ENCODE results near the gene TANC1. TPM values are rescaled to one million over a fixed set of nuclear protein-coding genes. Genes with fewer than 3 reads are reported as not detected.

Gene TANC1
- total RNA-seq, 2 experiments from 2014 or later, result 0.41 to 0.47 TPM

DNA sequence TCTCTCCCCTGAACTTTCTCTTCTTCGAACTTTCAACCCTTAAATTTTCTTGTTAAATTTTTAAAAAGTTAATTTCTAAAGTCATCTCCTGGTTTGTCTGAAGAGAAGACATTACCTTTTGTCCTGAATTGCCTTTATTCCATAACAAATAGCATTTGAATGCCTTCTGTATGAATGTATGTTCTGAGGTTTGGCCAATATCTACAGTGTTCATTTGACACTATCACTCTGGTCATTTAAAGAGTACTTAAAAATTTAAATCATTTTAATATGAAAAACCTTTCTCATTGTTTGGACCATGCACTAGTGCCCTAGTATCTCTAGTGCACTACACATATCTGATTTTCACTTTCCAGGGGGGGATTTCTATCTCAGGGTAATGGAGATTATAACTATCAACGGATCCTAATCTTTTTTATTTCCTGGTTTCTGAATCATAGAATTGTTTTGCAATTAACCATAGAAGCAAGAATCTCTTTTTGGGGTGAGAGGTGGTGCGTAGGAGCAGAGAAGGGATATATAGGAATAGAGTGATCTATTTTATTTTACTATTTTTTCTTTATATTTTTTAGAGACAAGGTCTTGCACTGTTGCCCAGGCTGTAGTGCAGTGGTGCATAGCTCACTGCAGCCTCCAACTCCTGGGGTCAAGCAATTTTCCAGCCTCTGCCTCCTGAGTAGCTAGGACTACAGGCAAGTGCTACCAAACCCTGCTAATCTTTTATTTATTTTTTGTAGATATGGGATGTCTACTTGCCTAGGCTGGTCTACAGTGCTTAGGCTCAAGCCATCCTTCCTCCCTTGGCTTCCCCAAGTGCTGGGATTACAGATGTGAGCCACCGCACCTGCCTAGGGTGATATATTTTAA, 25.5 kb downstream of the TANC1 start:
- H3K4me3 ChIP-seq (ENCODE audit: low read length), result no peak overlapping the region
- Mint-ChIP-seq H3K4me1 (ENCODE audit: low read depth) (peaks cover 4% of the 10 kb centered on the region), H3K27ac (no peak overlapping the region), H3K4me3 (no peak overlapping the region), H3K36me3 (ENCODE audit: low read depth) (no peaks in the 10 kb centered on the region), H3K9me3 (no peaks in the 10 kb centered on the region), H3K27me3 (peaks cover 4% of the 10 kb centered on the region)
- no peaks in the 10 kb centered on the region for H3K4me1 ChIP-seq (ENCODE audit: insufficient read depth, low read length)
- TF ChIP-seq, protein P1, sequence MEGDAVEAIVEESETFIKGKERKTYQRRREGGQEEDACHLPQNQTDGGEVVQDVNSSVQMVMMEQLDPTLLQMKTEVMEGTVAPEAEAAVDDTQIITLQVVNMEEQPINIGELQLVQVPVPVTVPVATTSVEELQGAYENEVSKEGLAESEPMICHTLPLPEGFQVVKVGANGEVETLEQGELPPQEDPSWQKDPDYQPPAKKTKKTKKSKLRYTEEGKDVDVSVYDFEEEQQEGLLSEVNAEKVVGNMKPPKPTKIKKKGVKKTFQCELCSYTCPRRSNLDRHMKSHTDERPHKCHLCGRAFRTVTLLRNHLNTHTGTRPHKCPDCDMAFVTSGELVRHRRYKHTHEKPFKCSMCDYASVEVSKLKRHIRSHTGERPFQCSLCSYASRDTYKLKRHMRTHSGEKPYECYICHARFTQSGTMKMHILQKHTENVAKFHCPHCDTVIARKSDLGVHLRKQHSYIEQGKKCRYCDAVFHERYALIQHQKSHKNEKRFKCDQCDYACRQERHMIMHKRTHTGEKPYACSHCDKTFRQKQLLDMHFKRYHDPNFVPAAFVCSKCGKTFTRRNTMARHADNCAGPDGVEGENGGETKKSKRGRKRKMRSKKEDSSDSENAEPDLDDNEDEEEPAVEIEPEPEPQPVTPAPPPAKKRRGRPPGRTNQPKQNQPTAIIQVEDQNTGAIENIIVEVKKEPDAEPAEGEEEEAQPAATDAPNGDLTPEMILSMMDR (IDR thresholded peaks at IDR 0.05), result no peak
- ChIA-PET POLR2A (no interaction called here), CTCF (no interaction called here)
- H3K27me3 ChIP-seq (ENCODE audit: control insufficient read depth in 1 of 2, insufficient read depth in 2 of 2, low read length in 2 of 2), result no peaks in the 10 kb centered on the region
- DNase-seq, result no peak
- intact Hi-C loops (cut with DNase I, micrococcal nuclease), result no loop called here
- no peak for ATAC-seq (ENCODE audit: poor library complexity)
- H3K9me3 ChIP-seq (ENCODE audit: control insufficient read depth in 1 of 2, insufficient read depth in 1 of 2, low read length in 2 of 2), result peaks cover 0 to 4% of the 10 kb centered on the region in 2 experiments
- H3K27ac ChIP-seq (ENCODE audit: low read depth in 1 of 2, low read length in 2 of 2), result no peak overlapping the region
- no peaks in the 10 kb centered on the region for H3K36me3 ChIP-seq (ENCODE audit: insufficient read depth, low read length)

DNA sequence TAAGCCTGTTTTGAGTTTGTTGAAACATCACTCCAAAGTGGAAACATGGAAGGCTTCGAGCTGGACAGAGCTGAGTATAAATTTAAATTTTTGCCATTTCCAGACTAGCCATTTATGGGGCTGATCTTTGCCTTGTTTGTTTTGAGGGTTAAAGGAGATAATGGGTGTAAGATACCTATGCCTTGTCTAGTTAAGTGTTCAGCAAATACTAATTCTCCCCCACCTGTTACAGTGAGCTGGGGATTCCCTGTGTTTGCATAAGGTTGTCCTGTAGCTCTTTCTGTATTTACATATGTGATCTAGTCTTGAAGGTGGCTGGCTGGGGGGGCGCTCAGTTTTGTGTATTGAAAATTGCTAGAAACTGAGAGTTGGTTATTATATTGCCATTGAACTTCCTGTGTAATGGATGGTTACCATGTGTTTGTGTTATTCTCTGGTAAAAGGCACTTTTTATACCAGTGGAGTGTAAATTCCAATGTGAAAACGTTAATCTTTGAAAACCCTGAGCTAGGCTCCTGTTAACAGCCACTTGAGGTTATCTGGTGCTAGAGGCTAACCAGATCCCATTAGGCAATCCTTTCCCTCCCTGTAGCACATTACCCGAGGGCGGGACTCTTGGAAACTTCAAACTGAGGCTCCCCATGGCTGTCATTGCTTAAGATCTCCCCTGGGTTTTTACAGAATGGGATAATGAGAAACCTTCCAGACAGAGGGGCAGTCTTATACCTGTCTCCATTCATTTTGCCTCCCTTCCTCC, 26.7 kb downstream of the TANC1 start:
- Mint-ChIP-seq H3K27me3 (peaks cover 4% of the 10 kb centered on the region), H3K4me3 (no peak overlapping the region), H3K27ac (no peak overlapping the region), H3K9me3 (no peaks in the 10 kb centered on the region), H3K4me1 (ENCODE audit: low read depth) (peaks cover 4% of the 10 kb centered on the region), H3K36me3 (ENCODE audit: low read depth) (no peaks in the 10 kb centered on the region)
- no peaks in the 10 kb centered on the region for H3K4me1 ChIP-seq (ENCODE audit: insufficient read depth, low read length)
- H3K36me3 ChIP-seq (ENCODE audit: insufficient read depth, low read length), result no peaks in the 10 kb centered on the region
- H3K4me3 ChIP-seq (ENCODE audit: low read length), result no peak overlapping the region
- no peak overlapping the region for H3K27ac ChIP-seq (ENCODE audit: low read depth in 1 of 2, low read length in 2 of 2)
- POLR2A ChIA-PET, result no interaction called here
- no peak for ATAC-seq (ENCODE audit: poor library complexity)
- DNase-seq, result no peak
- CTCF ChIA-PET, result no interaction called here
- H3K27me3 ChIP-seq (ENCODE audit: control insufficient read depth in 1 of 2, insufficient read depth in 2 of 2, low read length in 2 of 2), result no peaks in the 10 kb centered on the region
- peaks cover 0 to 4% of the 10 kb centered on the region in 2 experiments for H3K9me3 ChIP-seq (ENCODE audit: control insufficient read depth in 1 of 2, insufficient read depth in 1 of 2, low read length in 2 of 2)
- TF ChIP-seq, protein P1 (IDR thresholded peaks at IDR 0.05), result no peak
- intact Hi-C loops (cut with DNase I, micrococcal nuclease), result no loop called here

DNA sequence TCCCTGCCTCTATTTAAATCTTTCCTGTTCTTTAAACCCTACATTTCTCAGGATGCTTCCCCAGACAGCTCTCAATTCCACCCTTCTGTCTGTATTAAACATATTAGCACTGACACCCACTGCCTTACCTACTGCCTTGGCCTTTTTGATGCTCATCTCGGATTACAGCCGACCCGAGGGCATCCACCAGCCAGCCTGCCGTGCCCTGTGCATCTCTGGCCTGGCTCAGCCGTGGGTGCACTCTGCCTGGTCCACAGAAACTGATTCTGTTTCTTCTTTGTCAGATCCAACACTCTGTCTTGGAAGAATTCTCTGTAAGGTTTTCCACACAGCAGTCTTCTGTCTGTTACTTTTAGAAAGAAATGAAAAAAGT, 27.2 kb downstream of the TANC1 start:
- Mint-ChIP-seq H3K4me1 (ENCODE audit: low read depth) (peaks cover 4% of the 10 kb centered on the region), H3K36me3 (ENCODE audit: low read depth) (no peaks in the 10 kb centered on the region), H3K27ac (no peak overlapping the region), H3K9me3 (no peaks in the 10 kb centered on the region), H3K27me3 (peaks cover 4% of the 10 kb centered on the region), H3K4me3 (no peak overlapping the region)
- Histone ChIP-seq H3K27me3 (ENCODE audit: control insufficient read depth in 1 of 2, insufficient read depth in 2 of 2, low read length in 2 of 2) (no peaks in the 10 kb centered on the region), H3K27ac (ENCODE audit: low read depth in 1 of 2, low read length in 2 of 2) (no peak overlapping the region), H3K36me3 (ENCODE audit: insufficient read depth, low read length) (no peaks in the 10 kb centered on the region), H3K4me1 (ENCODE audit: insufficient read depth, low read length) (no peaks in the 10 kb centered on the region), H3K9me3 (ENCODE audit: control insufficient read depth in 1 of 2, insufficient read depth in 1 of 2, low read length in 2 of 2) (peaks cover 0 to 2% of the 10 kb centered on the region in 2 experiments), H3K4me3 (ENCODE audit: low read length) (no peak overlapping the region)
- ATAC-seq (ENCODE audit: poor library complexity) (no peak), DNase-seq (no peak)
- intact Hi-C loops (cut with DNase I, micrococcal nuclease), result no loop called here
- ChIA-PET CTCF (no interaction called here), POLR2A (no interaction called here)
- TF ChIP-seq, protein P1 (IDR thresholded peaks at IDR 0.05), result no peak

Measured in CD4-positive, alpha-beta T cell (primary cell).